ENCODE measurements around the gene ATP8A2. TPM values are rescaled to one million over a fixed set of nuclear protein-coding genes. Genes with fewer than 3 reads are reported as not detected.

Gene ATP8A2
- total and polyA plus RNA-seq, 9 donors, result 0.23 to 0.95 (median 0.35) TPM

- H3K36me3 ChIP-seq, result no peaks in the 10 kb centered on the region
- H3K9me3 ChIP-seq, result no peaks in the 10 kb centered on the region
- no peak overlapping the region for H3K27ac ChIP-seq
- H3K4me1 ChIP-seq (ENCODE audit: insufficient read depth), result no peaks in the 10 kb centered on the region
- intact Hi-C loops (cut with DNase I), result no loop called here
- no peak overlapping the region for H3K4me3 ChIP-seq
- H3K27me3 ChIP-seq, result no peaks in the 10 kb centered on the region
- TF ChIP-seq CTCF (IDR thresholded peaks at IDR 0.05) (no peak), POLR2A (IDR thresholded peaks at IDR 0.05) (no peak), EP300 (IDR thresholded peaks at IDR 0.05) (no peak)
- 63 to 75% (median 66%) methylated on average over 3 of the region's 3 CpGs for WGBS, 3 donors
- DNase-seq, result no peak
Measured at GRCh38 chr13:26034018-26034417, 662.2 kb downstream of the ATP8A2 start.

GRCh38 chr13:26036383-26036782 is 664.6 kb downstream of the ATP8A2 start:
- Histone ChIP-seq H3K4me3 (no peak overlapping the region), H3K27ac (no peak overlapping the region), H3K36me3 (no peaks in the 10 kb centered on the region), H3K27me3 (no peaks in the 10 kb centered on the region), H3K4me1 (ENCODE audit: insufficient read depth) (no peaks in the 10 kb centered on the region), H3K9me3 (no peaks in the 10 kb centered on the region)
- 78 to 97% (median 84%) methylated on average over 4 of the region's 4 CpGs for WGBS, 3 donors
- TF ChIP-seq EP300 (IDR thresholded peaks at IDR 0.05) (no peak), POLR2A (IDR thresholded peaks at IDR 0.05) (no peak), CTCF (IDR thresholded peaks at IDR 0.05) (no peak)
- DNase-seq, result no peak
- intact Hi-C loops (cut with DNase I), result no loop called here

GRCh38 chr13:26037302-26037701 is 665.5 kb downstream of the ATP8A2 start:
- H3K27ac ChIP-seq, result no peak overlapping the region
- H3K4me1 ChIP-seq (ENCODE audit: insufficient read depth), result no peaks in the 10 kb centered on the region
- intact Hi-C loops (cut with DNase I), result no loop called here
- no peaks in the 10 kb centered on the region for H3K36me3 ChIP-seq
- DNase-seq, result no peak
- WGBS, 3 donors, result 38 to 67% (median 61%) methylated on average over 2 of the region's 2 CpGs
- no peak for TF ChIP-seq EP300 (IDR thresholded peaks at IDR 0.05)
- TF ChIP-seq CTCF (IDR thresholded peaks at IDR 0.05), result no peak
- no peak for TF ChIP-seq POLR2A (IDR thresholded peaks at IDR 0.05)
- no peak overlapping the region for H3K4me3 ChIP-seq
- H3K27me3 ChIP-seq, result no peaks in the 10 kb centered on the region
- H3K9me3 ChIP-seq, result no peaks in the 10 kb centered on the region

- no peak overlapping the region for H3K4me3 ChIP-seq
- H3K27ac ChIP-seq, result no peak overlapping the region
- no peaks in the 10 kb centered on the region for H3K9me3 ChIP-seq
- no peak for DNase-seq
- no peak for TF ChIP-seq EP300 (IDR thresholded peaks at IDR 0.05)
- TF ChIP-seq CTCF (IDR thresholded peaks at IDR 0.05), result no peak
- no peak for TF ChIP-seq POLR2A (IDR thresholded peaks at IDR 0.05)
- intact Hi-C loops (cut with DNase I), result no loop called here
- H3K4me1 ChIP-seq (ENCODE audit: insufficient read depth), result no peaks in the 10 kb centered on the region
- no peaks in the 10 kb centered on the region for H3K36me3 ChIP-seq
- H3K27me3 ChIP-seq, result no peaks in the 10 kb centered on the region
- WGBS, 3 donors, result 90 to 93% (median 91%) methylated on average over 8 of the region's 8 CpGs
Measured at GRCh38 chr13:26038931-26039475, 667.2 kb downstream of the ATP8A2 start.
